Liver (tissue), 9 donors: ENCODE results near the gene CSAD. TPM values are rescaled to one million over a fixed set of nuclear protein-coding genes. Genes with fewer than 3 reads are reported as not detected.

Experiments
- DNase-seq: peaks from one replicate; pipeline ENCODE4 v3.0.0-alpha.2; 2017; ENCODE audit warnings: low spot score
- H3K27ac ChIP-seq, 2 donors: one replicate each; pipeline ENCODE4 v1.7.0; 2013; ENCODE audit warnings: inconsistent platforms in 2 of 2, low read length in 2 of 2, control low read depth in 1 of 2, low read depth in 1 of 2, mild to moderate bottlenecking in 1 of 2
- H3K27me3 ChIP-seq, 4 donors: one replicate each; pipeline versions ENCODE4 v1.6.1 to v1.7.0; 2013; ENCODE audit warnings: low read length in 3 of 4, inconsistent platforms in 1 of 4, mild to moderate bottlenecking in 1 of 4, moderate library complexity in 1 of 4; ENCODE audit not compliant: control insufficient read depth in 4 of 4, insufficient read depth in 4 of 4
- H3K36me3 ChIP-seq, 4 donors: one replicate each; pipeline versions ENCODE4 v1.6.1 to v1.7.0; 2013; ENCODE audit warnings: low read length in 3 of 4, mild to moderate bottlenecking in 3 of 4, low read depth in 1 of 4, moderate library complexity in 1 of 4; ENCODE audit not compliant: control insufficient read depth in 4 of 4, insufficient read depth in 3 of 4
- H3K4me1 ChIP-seq, 4 donors: one replicate each; pipeline versions ENCODE4 v1.6.1 to v1.7.0; 2013; ENCODE audit warnings: low read length in 3 of 4, mild to moderate bottlenecking in 3 of 4, moderate library complexity in 1 of 4; ENCODE audit not compliant: control insufficient read depth in 4 of 4, insufficient read depth in 4 of 4
- H3K4me3 ChIP-seq, 3 donors: one replicate each; pipeline versions ENCODE4 v1.6.1 to v1.7.0; 2013; ENCODE audit warnings: low read length in 3 of 3, control low read depth in 1 of 3, low read depth in 1 of 3, mild to moderate bottlenecking in 1 of 3
- H3K9ac ChIP-seq, 2 donors: one replicate each; pipeline ENCODE4 v1.7.0; 2013; ENCODE audit warnings: low read length in 2 of 2, mild to moderate bottlenecking in 2 of 2, moderate library complexity in 2 of 2, control low read depth in 1 of 2, low read depth in 1 of 2
- H3K9me3 ChIP-seq, 4 donors: one replicate each; pipeline versions ENCODE4 v1.6.1 to v1.7.0; 2013; ENCODE audit warnings: low read length in 3 of 4; ENCODE audit not compliant: control insufficient read depth in 4 of 4
- ATF3 ChIP-seq: IDR thresholded peaks from 2 replicates; pipeline ENCODE4 v1.6.1; 2016; ENCODE audit warnings: antibody characterized with exemption
- CTCF ChIP-seq: fragments of 150-350 bp; IDR thresholded peaks from 2 replicates; pipeline ENCODE4 v1.5.1; 2017; ENCODE audit warnings: improper control_type of control experiment, low read depth, low read length; ENCODE audit not compliant: missing input control
- EGR1 ChIP-seq, 2 donors: IDR thresholded peaks; 2 replicates each; pipeline ENCODE4 v1.6.1; 2016 to 2018; ENCODE audit warnings: antibody characterized with exemption in 2 of 2, low read depth in 2 of 2
- FOXA1 ChIP-seq: IDR thresholded peaks from 2 replicates; pipeline ENCODE4 v1.6.1; 2016; ENCODE audit warnings: antibody characterized with exemption
- FOXA2 ChIP-seq: IDR thresholded peaks from 2 replicates; pipeline ENCODE4 v1.6.1; 2016; ENCODE audit warnings: antibody characterized with exemption
- GABPA ChIP-seq, 2 donors: IDR thresholded peaks in 1 of 2; conservative IDR thresholded peaks in 1 of 2; 2 replicates each; pipeline ENCODE4 v1.6.1; 2016; ENCODE audit warnings: antibody characterized with exemption in 2 of 2, mild to moderate bottlenecking in 1 of 2, moderate library complexity in 1 of 2
- HNF4A ChIP-seq, 2 donors: conservative IDR thresholded peaks; 2 replicates each; pipeline ENCODE4 v1.6.1; 2016; ENCODE audit warnings: antibody characterized with exemption in 2 of 2, mild to moderate bottlenecking in 2 of 2
- HNF4G ChIP-seq: IDR thresholded peaks from 2 replicates; pipeline ENCODE4 v1.6.1; 2016; ENCODE audit warnings: antibody characterized with exemption
- JUND ChIP-seq, 2 donors: IDR thresholded peaks; 2 replicates each; pipeline ENCODE4 v1.6.1; 2016; ENCODE audit warnings: antibody characterized with exemption in 2 of 2
- MAX ChIP-seq: IDR thresholded peaks from 2 replicates; pipeline ENCODE4 v1.6.1; 2016; ENCODE audit warnings: antibody characterized with exemption
- NR2F2 ChIP-seq: IDR thresholded peaks from 2 replicates; pipeline ENCODE4 v1.6.1; 2016; ENCODE audit warnings: antibody characterized with exemption
- RAD21 ChIP-seq, 2 donors: IDR thresholded peaks; 2 replicates each; pipeline ENCODE4 v1.6.1; 2016; ENCODE audit warnings: antibody characterized with exemption in 2 of 2, mild to moderate bottlenecking in 2 of 2
- REST ChIP-seq: IDR thresholded peaks from 2 replicates; pipeline ENCODE4 v1.6.1; 2016; ENCODE audit warnings: antibody characterized with exemption, mild to moderate bottlenecking
- RXRA ChIP-seq, 2 donors: IDR thresholded peaks; 2 replicates each; pipeline ENCODE4 v1.6.1; 2017 to 2018; ENCODE audit warnings: antibody characterized with exemption in 2 of 2, mild to moderate bottlenecking in 1 of 2
- SP1 ChIP-seq: IDR thresholded peaks from 2 replicates; pipeline ENCODE4 v1.6.1; 2018; ENCODE audit warnings: antibody characterized with exemption, mild to moderate bottlenecking
- TAF1 ChIP-seq: conservative IDR thresholded peaks from 2 replicates; pipeline ENCODE4 v1.6.1; 2016; ENCODE audit warnings: antibody characterized with exemption, mild to moderate bottlenecking
- YY1 ChIP-seq: IDR thresholded peaks from 2 replicates; pipeline ENCODE4 v1.6.1; 2016; ENCODE audit warnings: antibody characterized with exemption, mild to moderate bottlenecking
- ZBTB33 ChIP-seq: IDR thresholded peaks from 2 replicates; pipeline ENCODE4 v1.6.1; 2016; ENCODE audit warnings: antibody characterized with exemption
- WGBS: extraction: QIAGEN DNeasy Blood & Tissue Kit; methylation state at CpG from one replicate; pipeline ENCODE4 v1.1.7; 2013; 5-methylcytosine and 5-hydroxymethylcytosine counted together
- polyA plus RNA-seq, 2 donors: library from polyadenylated mRNA; stranded (reverse) in 1 of 2; unstranded in 1 of 2; fragments of 200-250 nt in 1 of 2; fragments of >200 nt in 1 of 2; fragmentation: Nextera tagmentation in 1 of 2; extraction: Ambion mirVana in 1 of 2; gene quantifications; one replicate each; pipeline versions ENCODE4 v1.2.1 to v1.2.3, GENCODE V29; 2013 to 2015
- total RNA-seq, 2 donors: library from RNA; depleted of rRNA; stranded (reverse); fragments of >200 nt; gene quantifications; one replicate each; pipeline ENCODE4 v1.2.3, GENCODE V29; 2014
- donor health status: healthy.
- donor health status: healthy.
- donor health status: healthy.
- donor health status: healthy.
- donor health status: healthy.

The CSAD gene
- total and polyA plus RNA-seq, 4 donors, result 4.4 to 41.5 (median 35.1) TPM

GRCh38 chr12:53205747-53206419 lies 25.2 kb upstream of the CSAD start:
- no peak overlapping the region for H3K4me3 ChIP-seq
- no peaks in the 10 kb centered on the region for H3K9me3 ChIP-seq
- H3K4me1 ChIP-seq, result no peaks in the 10 kb centered on the region
- TF ChIP-seq ATF3 (no peak), NR2F2 (no peak), YY1 (no peak), RAD21 (IDR thresholded peaks at IDR 0.05) (no peak), TAF1 (no peak), ZBTB33 (no peak), REST (no peak), CTCF (no peak), RXRA (IDR thresholded peaks at IDR 0.05) (no peak), MAX (no peak), HNF4G (no peak), GABPA (IDR thresholded peaks at IDR 0.05 in 1 of 2, conservative IDR thresholded peaks at IDR 0.05 in 1 of 2) (no peak), EGR1 (IDR thresholded peaks at IDR 0.05; ENCODE audit: low read depth in 2 of 2) (no peak), HNF4A (conservative IDR thresholded peaks at IDR 0.05) (no peak), JUND (IDR thresholded peaks at IDR 0.05) (no peak), FOXA1 (no peak), FOXA2 (no peak), SP1 (no peak)
- H3K27me3 ChIP-seq, result no peaks in the 10 kb centered on the region
- no peaks in the 10 kb centered on the region for H3K36me3 ChIP-seq
- no peak for DNase-seq
- H3K27ac ChIP-seq, result peak overlapping the region in 1 of 2 donors; percentile 0
- 75% methylated on average over 7 of the region's 7 CpGs for WGBS
- H3K9ac ChIP-seq, result peak overlapping the region in 1 of 2 donors; percentile 28
